A673 (cell line): ENCODE measurements around the gene SLC6A12.

Source experiments
- CTCF ChIP-seq: fragments of 300-800, 200-600 bp; sonication (generic); conservative IDR thresholded peaks from 2 replicates; pipeline ENCODE4 v1.5.1; 2017; ENCODE audit warnings: low read depth, mild to moderate bottlenecking, antibody characterized with exemption, low read length, moderate library complexity, mixed read lengths
- EZH2 ChIP-seq: fragments of 200-600 bp; sonication (generic); IDR thresholded peaks from 2 replicates; pipeline ENCODE4 v1.6.1; 2017; ENCODE audit warnings: borderline replicate concordance, low read depth, mild to moderate bottlenecking, mixed read lengths, antibody characterized with exemption, low read length; ENCODE audit not compliant: poor library complexity, severe bottlenecking

GRCh38 chr12:165862-166368, 48.0 kb downstream of the SLC6A12 start:
- TF ChIP-seq CTCF (no peak), EZH2 (no peak)
